ENCODE results near the gene FGF18.
A peak's percentile ranks its signal among the peaks of the same experiment; 100 is the strongest.

The FGF18 gene

GRCh38 chr5:171445644-171446516 lies 26.4 kb downstream of the FGF18 start:
- Histone ChIP-seq H3K23ac (ENCODE audit: low read length in 2 of 2) (no peak overlapping the region), H3K4me1 (ENCODE audit: control insufficient read depth, insufficient read depth, low read depth, low read length) (peaks cover 26% of the 10 kb centered on the region), H2BK15ac (ENCODE audit: low read depth, poor library complexity, severe bottlenecking) (no peak overlapping the region), H2BK120ac (ENCODE audit: low read depth, low read length) (no peak overlapping the region), H4K8ac (ENCODE audit: low read length) (no peak overlapping the region), H3K27me3 (ENCODE audit: control insufficient read depth in 1 of 2, insufficient read depth in 1 of 2, low read length in 2 of 2) (peaks cover 0 to 4% of the 10 kb centered on the region in 2 experiments), H2AK5ac (ENCODE audit: low read length, severe bottlenecking) (no peak overlapping the region), H3K27ac (ENCODE audit: low read length, poor library complexity, severe bottlenecking) (no peak overlapping the region), H3K18ac (ENCODE audit: low read depth in 1 of 2, low read length in 2 of 2) (no peak overlapping the region), H3K36me3 (ENCODE audit: control insufficient read depth in 1 of 2, insufficient read depth in 2 of 2, low read depth in 1 of 2, low read length in 2 of 2) (peaks cover 0 to 2% of the 10 kb centered on the region in 2 experiments), H3K4ac (ENCODE audit: low read depth in 1 of 2, low read length in 2 of 2) (no peak overlapping the region), H3K9me3 (ENCODE audit: control insufficient read depth, low read length) (no peaks in the 10 kb centered on the region), H3K9ac (ENCODE audit: low read length) (peak overlapping the region; percentile 71), H4K91ac (ENCODE audit: low read length) (no peak overlapping the region), H3K4me2 (ENCODE audit: low read length, poor library complexity, severe bottlenecking) (no peak overlapping the region), H2AFZ (ENCODE audit: low read depth, low read length) (no peak overlapping the region), H2BK12ac (ENCODE audit: low read length in 2 of 2) (no peak overlapping the region), H2BK5ac (ENCODE audit: low read depth, low read length, poor library complexity, severe bottlenecking) (no peak overlapping the region), H3K14ac (ENCODE audit: low read length in 2 of 2) (no peak overlapping the region), H3K79me1 (replicated peaks; ENCODE audit: low read length, poor library complexity, severe bottlenecking) (no peaks in the 10 kb centered on the region), H3K4me3 (ENCODE audit: insufficient read depth in 1 of 2, low read depth in 1 of 2, low read length in 2 of 2) (peak overlapping the region in 1 of 2 experiments; percentile 8)
- WGBS = 79% methylated on average over 13 of the region's 14 CpGs
- peak; percentile 41 for DNase-seq

GRCh38 chr5:171447226-171447625 lies 27.8 kb downstream of the FGF18 start:
- Histone ChIP-seq H3K4me2 (ENCODE audit: low read length, poor library complexity, severe bottlenecking) (no peak overlapping the region), H4K91ac (ENCODE audit: low read length) (no peak overlapping the region), H3K23ac (ENCODE audit: low read length in 2 of 2) (no peak overlapping the region), H3K36me3 (ENCODE audit: control insufficient read depth in 1 of 2, insufficient read depth in 2 of 2, low read depth in 1 of 2, low read length in 2 of 2) (no peaks in the 10 kb centered on the region), H3K14ac (ENCODE audit: low read length in 2 of 2) (no peak overlapping the region), H3K9ac (ENCODE audit: low read length) (no peak overlapping the region), H3K27ac (ENCODE audit: low read length, poor library complexity, severe bottlenecking) (no peak overlapping the region), H3K4me3 (ENCODE audit: insufficient read depth in 1 of 2, low read depth in 1 of 2, low read length in 2 of 2) (no peak overlapping the region), H4K8ac (ENCODE audit: low read length) (no peak overlapping the region), H2AK5ac (ENCODE audit: low read length, severe bottlenecking) (no peak overlapping the region), H3K4ac (ENCODE audit: low read depth in 1 of 2, low read length in 2 of 2) (no peak overlapping the region), H2BK120ac (ENCODE audit: low read depth, low read length) (no peak overlapping the region), H3K79me1 (replicated peaks; ENCODE audit: low read length, poor library complexity, severe bottlenecking) (no peaks in the 10 kb centered on the region), H3K9me3 (ENCODE audit: control insufficient read depth, low read length) (no peaks in the 10 kb centered on the region), H2AFZ (ENCODE audit: low read depth, low read length) (no peak overlapping the region), H3K27me3 (ENCODE audit: control insufficient read depth in 1 of 2, insufficient read depth in 1 of 2, low read length in 2 of 2) (peaks cover 0 to 4% of the 10 kb centered on the region in 2 experiments), H3K4me1 (ENCODE audit: control insufficient read depth, insufficient read depth, low read depth, low read length) (peaks cover 28% of the 10 kb centered on the region), H2BK12ac (ENCODE audit: low read length in 2 of 2) (no peak overlapping the region), H2BK15ac (ENCODE audit: low read depth, poor library complexity, severe bottlenecking) (no peak overlapping the region), H3K18ac (ENCODE audit: low read depth in 1 of 2, low read length in 2 of 2) (no peak overlapping the region), H2BK5ac (ENCODE audit: low read depth, low read length, poor library complexity, severe bottlenecking) (no peak overlapping the region)
- DNase-seq = no peak
- 90% methylated on average over 3 of the region's 5 CpGs for WGBS

GRCh38 chr5:171449426-171449825 lies 30.0 kb downstream of the FGF18 start:
- Histone ChIP-seq H3K4me1 (ENCODE audit: control insufficient read depth, insufficient read depth, low read depth, low read length) (peaks cover 19% of the 10 kb centered on the region), H3K4ac (ENCODE audit: low read depth in 1 of 2, low read length in 2 of 2) (no peak overlapping the region), H3K14ac (ENCODE audit: low read length in 2 of 2) (no peak overlapping the region), H3K4me3 (ENCODE audit: insufficient read depth in 1 of 2, low read depth in 1 of 2, low read length in 2 of 2) (no peak overlapping the region), H4K91ac (ENCODE audit: low read length) (peak overlapping the region; percentile 28), H2BK5ac (ENCODE audit: low read depth, low read length, poor library complexity, severe bottlenecking) (no peak overlapping the region), H3K9ac (ENCODE audit: low read length) (no peak overlapping the region), H3K23ac (ENCODE audit: low read length in 2 of 2) (no peak overlapping the region), H4K8ac (ENCODE audit: low read length) (no peak overlapping the region), H3K18ac (ENCODE audit: low read depth in 1 of 2, low read length in 2 of 2) (no peak overlapping the region), H3K36me3 (ENCODE audit: control insufficient read depth in 1 of 2, insufficient read depth in 2 of 2, low read depth in 1 of 2, low read length in 2 of 2) (no peaks in the 10 kb centered on the region), H3K79me1 (replicated peaks; ENCODE audit: low read length, poor library complexity, severe bottlenecking) (no peaks in the 10 kb centered on the region), H3K27me3 (ENCODE audit: control insufficient read depth in 1 of 2, insufficient read depth in 1 of 2, low read length in 2 of 2) (peaks cover 0 to 12% of the 10 kb centered on the region in 2 experiments), H3K27ac (ENCODE audit: low read length, poor library complexity, severe bottlenecking) (no peak overlapping the region), H3K4me2 (ENCODE audit: low read length, poor library complexity, severe bottlenecking) (no peak overlapping the region), H2AFZ (ENCODE audit: low read depth, low read length) (no peak overlapping the region), H2BK120ac (ENCODE audit: low read depth, low read length) (no peak overlapping the region), H2BK15ac (ENCODE audit: low read depth, poor library complexity, severe bottlenecking) (no peak overlapping the region), H2BK12ac (ENCODE audit: low read length in 2 of 2) (no peak overlapping the region), H2AK5ac (ENCODE audit: low read length, severe bottlenecking) (no peak overlapping the region), H3K9me3 (ENCODE audit: control insufficient read depth, low read length) (no peaks in the 10 kb centered on the region)
- DNase-seq = no peak
- WGBS = 87% methylated on average over 9 of the region's 10 CpGs

GRCh38 chr5:171450423-171451331 lies 31.2 kb downstream of the FGF18 start:
- peaks cover 0 to 16% of the 10 kb centered on the region in 2 experiments for H3K27me3 ChIP-seq (ENCODE audit: control insufficient read depth in 1 of 2, insufficient read depth in 1 of 2, low read length in 2 of 2)
- no peak overlapping the region for H3K14ac ChIP-seq (ENCODE audit: low read length in 2 of 2)
- no peak overlapping the region for H2AK5ac ChIP-seq (ENCODE audit: low read length, severe bottlenecking)
- no peak overlapping the region for H3K23ac ChIP-seq (ENCODE audit: low read length in 2 of 2)
- H3K79me1 ChIP-seq (replicated peaks; ENCODE audit: low read length, poor library complexity, severe bottlenecking) = no peaks in the 10 kb centered on the region
- H3K4me3 ChIP-seq (ENCODE audit: insufficient read depth in 1 of 2, low read depth in 1 of 2, low read length in 2 of 2) = peak overlapping the region; percentile 50 to 70
- peak overlapping the region; percentile 65 for H3K4me2 ChIP-seq (ENCODE audit: low read length, poor library complexity, severe bottlenecking)
- peaks cover 16% of the 10 kb centered on the region for H3K4me1 ChIP-seq (ENCODE audit: control insufficient read depth, insufficient read depth, low read depth, low read length)
- peak overlapping the region; percentile 83 for H3K9ac ChIP-seq (ENCODE audit: low read length)
- H2BK12ac ChIP-seq (ENCODE audit: low read length in 2 of 2) = peak overlapping the region in 1 of 2 experiments; percentile 48
- WGBS = 20% methylated on average over 56 of the region's 88 CpGs
- H4K91ac ChIP-seq (ENCODE audit: low read length) = peak overlapping the region; percentile 60
- no peak overlapping the region for H3K27ac ChIP-seq (ENCODE audit: low read length, poor library complexity, severe bottlenecking)
- H2BK120ac ChIP-seq (ENCODE audit: low read depth, low read length) = peak overlapping the region; percentile 69
- H3K36me3 ChIP-seq (ENCODE audit: control insufficient read depth in 1 of 2, insufficient read depth in 2 of 2, low read depth in 1 of 2, low read length in 2 of 2) = no peaks in the 10 kb centered on the region
- peak overlapping the region; percentile 78 to 89 for H3K18ac ChIP-seq (ENCODE audit: low read depth in 1 of 2, low read length in 2 of 2)
- DNase-seq = peak; percentile 70
- peak overlapping the region; percentile 92 for H4K8ac ChIP-seq (ENCODE audit: low read length)
- H3K4ac ChIP-seq (ENCODE audit: low read depth in 1 of 2, low read length in 2 of 2) = peak overlapping the region in 1 of 2 experiments; percentile 40
- peak overlapping the region; percentile 87 for H2BK15ac ChIP-seq (ENCODE audit: low read depth, poor library complexity, severe bottlenecking)
- no peak overlapping the region for H2BK5ac ChIP-seq (ENCODE audit: low read depth, low read length, poor library complexity, severe bottlenecking)
- H2AFZ ChIP-seq (ENCODE audit: low read depth, low read length) = no peak overlapping the region
- H3K9me3 ChIP-seq (ENCODE audit: control insufficient read depth, low read length) = no peaks in the 10 kb centered on the region

Measured in mesenchymal stem cell (in vitro differentiated cells and primary cell).